ENCODE results near the gene MOGAT3.

Gene MOGAT3

DNA sequence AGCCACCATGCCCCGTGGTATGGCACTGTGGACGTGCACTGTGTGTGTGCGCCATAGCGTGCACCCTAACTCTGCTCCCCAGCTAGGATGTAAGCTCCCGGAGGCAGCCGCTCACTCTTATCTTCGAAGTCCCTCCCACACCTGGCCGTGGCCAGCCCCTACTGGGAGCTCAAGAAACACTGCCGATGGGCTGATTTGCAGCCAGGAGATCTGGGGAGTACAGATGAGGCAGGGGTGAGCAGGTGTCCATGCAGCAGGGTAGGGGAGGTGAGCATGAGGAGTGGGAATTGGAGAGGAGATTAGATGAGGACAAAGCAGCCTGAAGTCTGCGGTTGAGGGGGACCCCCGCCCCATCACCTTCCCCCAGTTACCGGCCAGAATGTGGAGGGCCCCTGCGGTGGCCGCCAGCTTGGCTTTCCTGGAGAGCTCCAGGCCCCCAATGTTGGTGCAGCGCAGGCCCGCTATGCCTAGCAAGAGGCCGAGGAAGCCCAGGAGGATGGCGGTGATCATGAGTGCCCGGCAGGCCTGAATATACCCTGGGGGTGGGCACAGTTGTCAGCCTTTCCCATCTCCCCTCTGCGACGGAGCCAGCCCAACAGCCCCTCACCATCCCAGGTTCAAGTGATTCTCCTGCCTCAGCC lies 33.2 kb upstream of the MOGAT3 start:
- DNase-seq: no peak

- DNase-seq: no peak
These were observed 31.5 kb upstream of the MOGAT3 start for GRCh38 chr7:101232141-101232850.

DNA sequence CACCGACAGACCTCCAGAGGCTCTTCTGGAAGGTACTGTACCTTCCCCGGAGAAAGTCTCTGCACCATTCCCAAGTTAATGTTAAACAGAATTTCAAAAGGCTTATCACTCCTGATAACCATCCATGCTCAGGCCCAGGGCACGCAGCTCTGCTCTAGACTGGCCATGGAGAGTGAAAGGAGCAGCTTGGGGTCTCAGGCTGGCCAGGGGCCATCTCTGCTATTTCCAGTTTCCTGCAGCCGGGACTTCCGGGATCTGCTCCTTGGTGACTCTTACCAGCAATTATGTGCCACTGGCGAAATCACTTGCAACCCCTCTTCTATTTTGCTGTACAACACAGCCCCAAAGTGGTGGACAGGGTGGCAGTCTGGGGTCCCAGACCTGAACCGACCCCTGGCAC lies 30.8 kb upstream of the MOGAT3 start:
- no peak for DNase-seq

DNA sequence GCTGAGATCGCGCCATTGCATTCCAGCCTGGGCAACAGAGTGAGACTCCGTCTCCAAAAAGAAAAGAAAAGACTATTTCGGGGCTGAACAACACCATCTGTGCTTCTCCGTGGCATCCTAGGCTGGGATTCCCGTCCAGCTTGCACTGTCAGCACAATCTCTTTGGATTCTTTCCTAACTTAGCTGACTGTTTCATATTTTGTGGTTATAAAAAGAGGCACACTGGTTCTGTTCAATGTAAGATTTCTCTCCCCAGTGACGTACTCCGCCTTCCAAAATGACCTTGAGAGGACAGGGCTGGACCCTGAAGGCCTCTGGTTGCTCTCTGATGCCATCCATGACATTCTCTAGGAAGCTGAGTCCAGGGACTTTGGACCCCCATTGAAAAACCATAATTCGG lies 25.9 kb upstream of the MOGAT3 start:
- no peak for DNase-seq

- DNase-seq: no peak
These were observed 24.8 kb upstream of the MOGAT3 start for GRCh38 chr7:101225650-101226049.

GRCh38 chr7:101223528-101223927 lies 22.7 kb upstream of the MOGAT3 start:
- no peak for DNase-seq

GRCh38 chr7:101222275-101222830 lies 21.5 kb upstream of the MOGAT3 start:
- DNase-seq: no peak

GRCh38 chr7:101220295-101220694 lies 19.5 kb upstream of the MOGAT3 start:
- no peak for DNase-seq

- no peak for DNase-seq
These were observed 17.6 kb upstream of the MOGAT3 start for GRCh38 chr7:101218236-101219125.

DNA sequence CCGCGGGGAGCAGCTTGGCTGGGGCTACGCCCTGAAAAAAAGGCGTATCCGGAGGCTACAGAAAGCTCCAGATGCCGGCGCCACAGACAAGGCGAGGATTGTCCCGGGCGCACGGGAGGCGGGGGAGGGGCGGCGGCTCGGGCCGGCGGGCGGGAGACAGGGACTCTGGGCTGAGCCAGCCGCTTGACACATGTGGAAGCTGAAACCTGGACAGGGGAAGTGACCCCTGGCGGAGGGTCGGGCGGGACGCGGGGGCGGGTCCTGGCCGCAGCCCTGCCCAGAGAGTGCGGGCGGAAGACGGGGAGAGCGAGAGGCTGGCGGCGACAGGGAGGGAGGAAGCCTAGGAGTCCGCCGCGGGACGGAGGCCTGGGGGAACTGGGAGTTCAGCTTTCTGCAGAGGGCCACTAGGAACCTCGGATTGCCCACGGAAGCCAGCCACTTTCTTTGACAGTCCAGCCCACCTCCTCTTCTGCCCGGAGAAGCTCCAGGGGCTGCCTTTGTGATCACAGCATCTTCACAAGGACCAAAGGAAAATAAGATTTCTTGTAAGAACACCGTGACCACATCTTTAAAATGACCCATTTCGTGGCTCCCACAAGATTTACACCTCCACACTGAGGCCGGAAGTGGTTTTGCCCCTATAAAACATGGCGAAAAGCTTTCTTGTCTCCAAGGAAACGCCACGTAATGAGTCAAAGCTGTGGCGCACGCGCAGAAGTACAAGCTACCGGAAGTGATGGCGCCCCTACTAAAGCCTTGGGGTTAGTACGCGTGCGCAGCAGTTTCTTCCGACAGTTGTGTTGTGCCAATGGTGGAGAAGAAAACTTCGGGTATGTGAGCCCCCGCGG lies 16.8 kb upstream of the MOGAT3 start, which contains the start of the genes PLOD3 and ZNHIT1:
Gene PLOD3, minus strand, starts transcription at position 194 of the 848 bp plus-strand sequence. CDS start 307 bp downstream, outside the sequence.
Gene ZNHIT1, plus strand, starts transcription at position 778 of the 848 bp plus-strand sequence. Its CDS starts 31 bp downstream, at position 809.
- DNase-seq: peak; percentile 91

GRCh38 chr7:101216860-101217387 lies 16.1 kb upstream of the MOGAT3 start:
- DNase-seq: no peak

- no peak for DNase-seq
These were observed 15.4 kb upstream of the MOGAT3 start for GRCh38 chr7:101216001-101216859.

DNA sequence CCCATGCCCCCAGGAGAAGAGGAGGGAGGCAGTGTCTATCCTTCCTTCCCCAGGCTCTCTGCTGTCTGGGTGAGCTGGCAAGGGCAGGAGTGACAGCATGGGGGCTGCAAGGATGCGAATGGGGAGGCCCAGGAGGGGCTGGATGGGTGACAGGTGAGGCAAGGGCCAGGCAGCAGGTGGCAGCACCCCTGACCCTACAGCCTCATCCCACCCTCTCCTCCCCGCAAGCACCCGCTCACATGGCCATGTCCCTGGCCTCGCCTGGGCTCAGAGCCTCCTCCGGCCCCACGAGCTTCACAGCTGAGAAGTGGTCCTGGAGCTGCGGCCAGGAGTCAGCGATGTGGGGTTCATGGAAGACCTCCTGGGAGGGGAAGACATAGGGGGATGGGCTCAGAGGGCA lies 11.2 kb upstream of the MOGAT3 start:
- no peak for DNase-seq

DNA sequence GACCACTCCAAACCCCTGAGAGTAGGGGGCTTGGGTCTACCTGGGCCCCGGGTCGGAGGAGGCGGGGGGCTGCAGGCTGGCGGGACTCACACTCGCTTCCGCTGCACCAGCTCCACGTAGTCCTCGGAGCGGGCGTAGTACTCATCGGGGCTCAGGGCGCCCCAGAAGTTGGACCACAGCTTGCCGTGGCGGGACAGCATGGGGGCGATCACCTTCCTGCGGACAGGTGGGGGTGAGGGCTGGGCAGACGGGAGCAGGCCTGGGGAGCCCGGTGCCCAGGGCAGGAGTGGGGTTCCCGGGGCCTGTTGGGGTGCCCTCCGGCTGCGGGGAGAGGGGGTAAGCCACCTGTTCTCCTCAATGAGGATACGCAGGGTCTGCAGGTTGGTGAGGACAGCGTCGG lies 10.7 kb upstream of the MOGAT3 start:
- no peak for DNase-seq

DNA sequence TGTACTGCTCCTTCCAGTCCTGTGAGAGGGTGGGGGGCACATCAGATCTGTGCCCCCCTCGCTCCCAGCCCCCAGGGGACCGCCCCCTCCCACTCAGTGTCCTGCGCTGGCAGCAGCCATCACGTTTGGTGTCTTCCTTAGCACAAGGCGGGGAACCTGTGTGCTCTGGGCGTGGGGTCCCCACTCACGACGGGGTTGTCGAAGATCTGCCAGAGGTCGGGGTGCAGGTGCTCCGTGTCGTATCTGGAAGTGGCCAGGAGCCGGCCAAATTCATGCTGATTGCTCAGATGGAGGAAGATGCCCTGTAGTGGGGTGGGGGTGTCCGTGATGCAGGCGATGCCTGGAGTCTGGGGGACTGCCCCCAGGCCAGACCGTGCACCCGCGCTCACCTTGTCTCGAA lies 9.3 kb upstream of the MOGAT3 start:
- no peak for DNase-seq

- DNase-seq: no peak
These were observed 8.0 kb upstream of the MOGAT3 start for GRCh38 chr7:101208794-101209193.

DNA sequence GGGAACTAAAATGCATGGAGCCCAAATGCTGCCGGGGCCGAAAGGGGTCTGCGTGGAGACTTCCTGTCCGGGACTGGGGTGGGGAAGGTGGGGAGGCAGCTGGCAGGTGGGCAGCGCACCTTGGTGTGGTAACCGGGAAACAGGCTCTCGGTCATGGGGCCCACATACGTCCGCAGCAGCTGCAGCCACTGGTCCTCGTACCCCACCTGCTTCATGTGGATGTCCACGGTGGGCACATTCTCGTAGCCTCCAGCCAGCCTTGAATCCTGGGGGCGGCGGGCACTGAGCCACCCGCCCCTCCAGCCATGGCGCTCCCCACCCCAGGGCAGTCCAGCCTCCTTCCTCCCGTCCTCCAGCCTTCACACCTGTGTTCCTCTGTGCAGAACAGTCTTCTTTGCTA lies 6.6 kb upstream of the MOGAT3 start:
- DNase-seq: no peak

GRCh38 chr7:101206665-101207042 lies 5.8 kb upstream of the MOGAT3 start:
- DNase-seq: no peak

DNA sequence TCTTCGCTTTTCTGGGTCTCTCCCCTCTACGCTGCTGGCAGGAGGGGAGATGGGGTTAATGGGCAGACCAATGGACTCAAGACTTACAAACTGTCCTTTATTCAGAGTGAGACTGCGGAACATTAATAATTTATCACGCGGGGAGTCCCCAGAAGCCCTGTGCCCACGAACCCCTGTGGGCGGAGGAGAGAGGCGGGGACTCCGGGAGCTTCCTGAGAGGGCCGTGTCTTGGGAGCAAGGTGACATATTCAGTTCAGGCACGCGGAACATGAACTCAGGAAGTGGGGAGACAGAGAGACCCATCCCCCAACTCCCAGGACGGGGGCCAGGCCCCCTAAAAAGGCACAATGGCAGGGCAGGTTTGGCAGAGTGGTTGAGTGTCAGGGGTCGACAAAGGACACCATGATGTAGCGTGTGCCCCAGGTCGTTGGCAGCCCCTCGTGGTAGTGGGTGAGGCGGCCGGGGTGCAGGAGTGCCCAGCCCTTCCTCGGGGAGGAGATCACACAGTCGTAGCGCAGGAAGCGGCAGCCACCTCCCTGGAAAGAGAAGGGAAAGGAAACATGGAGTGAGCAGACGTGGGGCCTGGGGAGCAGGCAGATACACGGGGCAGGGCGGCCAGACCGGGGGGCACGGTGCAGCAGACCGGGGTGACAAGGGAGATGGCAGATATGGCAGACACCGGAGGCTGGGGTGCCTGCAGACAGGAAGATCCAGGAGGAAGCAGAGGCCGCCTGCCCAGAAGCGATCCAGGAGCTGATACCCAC lies 5.2 kb upstream of the MOGAT3 start:
- DNase-seq: no peak
